ENCODE measurements around the gene CDC27.
"Not testable (repeated sequence)": the region's sequence is repeated elsewhere in the genome, so short reads cannot be mapped to it uniquely, and the experiment has no call there.

Gene CDC27

DNA sequence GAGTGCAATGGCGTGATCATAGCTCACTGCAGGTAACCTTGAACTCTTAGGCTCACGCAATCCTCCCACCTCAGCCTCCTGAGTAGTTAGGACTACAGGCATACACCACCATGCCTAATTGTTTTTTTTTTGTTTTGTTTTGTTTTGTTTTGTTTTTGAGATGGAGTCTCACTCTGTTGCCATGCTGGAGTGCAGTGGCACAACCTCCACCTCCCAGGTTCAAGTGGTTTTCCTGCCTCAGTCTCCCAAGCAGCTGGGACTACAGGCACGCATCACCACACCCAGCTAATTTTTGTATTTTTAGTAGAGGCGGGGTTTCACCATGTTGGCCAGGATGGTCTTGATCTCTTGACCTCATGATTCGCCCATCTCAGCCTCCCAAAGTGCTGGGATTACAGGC lies 54.7 kb downstream of the CDC27 start:
- not testable (repeated sequence) for DNase-seq (ENCODE audit: low read depth)

DNA sequence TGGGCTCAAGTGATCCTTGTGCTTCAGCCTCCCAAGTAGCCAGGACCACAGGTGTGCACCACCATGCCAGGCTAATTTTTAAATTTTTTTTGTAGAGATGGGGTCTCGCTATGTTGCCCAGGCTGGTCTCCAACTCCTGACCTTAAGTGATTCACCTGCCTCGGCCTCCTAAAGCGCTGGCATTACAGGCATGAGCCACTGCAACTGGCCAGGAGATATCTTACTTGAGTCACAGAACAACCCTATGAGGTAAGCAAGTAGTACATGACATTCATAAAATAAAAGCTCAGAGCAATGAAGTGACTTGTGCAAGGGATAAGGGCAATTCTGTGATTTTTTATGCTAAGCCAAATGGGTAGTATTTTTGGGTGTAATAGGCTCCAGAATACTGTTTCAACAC lies 57.3 kb downstream of the CDC27 start:
- no peak for DNase-seq (ENCODE audit: low read depth)

DNA sequence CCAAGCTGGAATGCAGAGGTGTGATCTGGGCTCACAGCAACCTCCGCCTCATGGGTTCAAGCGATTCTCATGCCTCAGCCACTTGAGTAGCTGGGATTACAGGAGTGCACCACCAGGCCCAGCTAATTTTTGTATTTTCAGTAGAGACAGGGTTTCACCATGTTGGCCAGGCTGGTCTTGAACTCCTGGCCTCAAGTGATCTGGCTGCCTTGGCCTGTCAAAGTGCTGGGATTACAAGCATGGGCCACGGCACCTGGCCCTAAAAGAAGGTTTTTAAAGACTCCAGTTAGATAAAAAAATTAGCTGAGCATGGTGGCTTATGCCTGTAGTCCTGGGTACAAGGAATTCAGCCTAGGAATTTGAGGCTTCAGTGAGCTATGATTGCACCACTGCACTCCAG lies 62.3 kb downstream of the CDC27 start:
- not testable (repeated sequence) for DNase-seq (ENCODE audit: low read depth)

DNA sequence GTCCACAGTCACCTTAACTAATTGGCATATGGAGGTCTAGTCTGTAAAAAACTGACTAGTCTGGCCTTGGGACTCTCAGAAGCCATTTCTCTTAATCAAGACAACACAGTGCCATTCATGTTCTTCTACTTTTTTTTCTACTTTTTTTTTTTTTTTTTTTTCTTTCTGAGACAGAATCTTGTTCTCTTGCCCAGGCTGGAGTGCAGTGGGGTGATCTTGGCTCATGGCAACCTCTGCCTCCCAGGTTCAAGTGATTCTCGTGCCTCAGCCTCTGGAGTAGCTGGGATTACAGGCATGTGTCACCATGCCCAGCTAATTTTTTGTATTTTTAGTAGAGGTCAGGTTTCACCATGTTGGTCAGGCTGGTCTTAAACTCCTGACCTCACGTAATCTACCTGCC lies 65.8 kb downstream of the CDC27 start:
- DNase-seq (ENCODE audit: low read depth), result not testable (repeated sequence)

DNA sequence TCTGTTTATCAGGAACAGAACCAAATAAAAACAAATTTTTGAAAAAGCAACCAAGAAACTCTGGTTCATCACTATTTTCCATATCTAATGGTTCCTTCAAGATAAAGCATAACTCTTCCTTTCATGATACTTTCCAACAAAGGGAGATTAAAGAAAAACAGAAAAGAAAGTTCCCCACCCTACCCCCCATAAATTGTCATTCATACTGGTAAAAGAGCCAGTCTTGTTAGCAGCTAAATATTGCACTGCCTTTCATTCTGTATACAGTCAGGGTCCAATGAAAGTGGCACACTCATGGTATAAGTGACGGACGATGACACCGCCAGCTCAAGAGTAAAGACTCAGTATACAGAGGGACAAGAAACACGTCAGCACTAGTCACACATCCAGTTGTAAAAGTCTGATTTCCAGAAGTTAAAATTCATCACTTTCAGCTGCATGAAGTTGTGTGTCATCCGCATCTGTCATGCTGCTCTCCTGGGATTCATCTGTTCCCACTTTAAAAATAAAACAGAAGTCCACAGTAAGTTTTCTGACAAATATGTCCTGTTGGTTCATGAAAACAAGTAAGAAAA lies 68.5 kb downstream of the CDC27 start:
- no peak for DNase-seq (ENCODE audit: low read depth)

DNA sequence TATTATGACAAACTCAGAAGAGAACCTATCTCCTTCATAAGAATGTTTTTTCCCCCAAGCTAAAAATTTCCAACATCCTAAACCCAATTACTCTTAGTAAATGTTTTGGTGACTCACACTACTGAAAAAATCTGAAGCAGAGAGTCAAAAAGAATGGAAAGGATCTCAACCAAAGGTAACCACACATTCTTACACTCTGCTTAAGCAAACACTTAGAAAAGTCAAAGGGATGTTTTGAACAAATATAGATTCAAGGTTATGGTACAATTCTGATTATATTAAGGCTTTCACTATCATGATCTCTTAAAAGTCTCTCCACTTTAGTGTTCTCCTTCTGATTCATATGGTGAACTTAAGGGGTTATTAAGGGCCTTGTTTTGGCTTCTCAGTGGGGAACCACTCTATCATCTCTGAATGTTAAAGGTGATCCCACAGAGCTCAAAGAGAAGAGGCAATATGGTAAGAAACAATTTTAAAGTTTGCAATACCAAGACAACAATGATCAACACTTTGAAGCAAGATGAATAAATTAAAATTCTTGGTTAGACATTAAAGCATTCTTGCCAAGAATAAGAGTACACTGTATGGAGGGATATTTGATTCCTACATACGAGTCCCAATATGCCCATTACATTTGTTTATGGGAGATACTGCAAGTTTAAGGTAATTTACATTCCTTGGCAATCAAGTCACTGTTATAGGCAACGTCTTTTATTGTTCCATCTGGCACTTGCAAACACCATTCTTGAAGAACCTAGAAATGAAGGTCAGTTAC lies 69.2 kb downstream of the CDC27 start:
- no peak for DNase-seq (ENCODE audit: low read depth)

DNA sequence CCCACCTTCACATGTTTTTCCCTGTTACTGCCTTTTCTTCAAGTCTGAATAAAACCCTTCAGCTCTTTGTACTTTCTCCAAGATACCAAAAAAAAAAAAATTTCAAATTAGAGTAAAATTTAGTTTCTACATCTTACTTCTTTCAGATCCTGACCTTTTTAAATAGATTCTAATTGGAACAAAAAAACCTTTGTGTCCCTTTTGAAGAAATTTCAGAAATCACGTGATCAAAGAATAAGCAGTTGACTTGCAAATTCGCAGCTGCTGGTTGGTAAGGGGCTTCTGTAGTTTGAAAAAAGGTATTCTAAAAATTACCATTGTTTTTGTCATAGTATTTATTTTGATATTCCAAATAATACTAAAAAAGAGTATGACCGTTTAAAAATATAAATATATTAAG lies 71.7 kb downstream of the CDC27 start:
- no peak for DNase-seq (ENCODE audit: low read depth)

DNA sequence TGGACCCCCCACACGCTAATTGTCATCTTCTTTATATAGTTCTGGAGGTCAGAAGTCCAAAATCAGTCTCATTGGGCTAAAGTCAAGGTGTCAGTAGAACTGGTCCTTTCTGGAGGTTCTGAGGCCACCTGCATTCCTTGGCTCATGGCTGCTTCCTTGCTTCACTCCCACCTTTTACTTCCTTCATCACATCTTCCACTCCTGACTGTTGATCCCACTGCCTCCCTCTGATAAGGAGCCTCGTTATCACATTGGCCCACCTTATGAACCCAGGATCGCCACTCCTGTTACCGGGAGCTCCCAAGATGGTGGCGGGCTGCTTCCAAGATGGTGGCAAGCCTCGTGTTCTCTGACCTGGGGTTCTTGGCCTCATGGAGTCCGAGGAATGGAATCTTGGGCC lies 83.0 kb downstream of the CDC27 start:
- no peak for DNase-seq (ENCODE audit: low read depth)

DNA sequence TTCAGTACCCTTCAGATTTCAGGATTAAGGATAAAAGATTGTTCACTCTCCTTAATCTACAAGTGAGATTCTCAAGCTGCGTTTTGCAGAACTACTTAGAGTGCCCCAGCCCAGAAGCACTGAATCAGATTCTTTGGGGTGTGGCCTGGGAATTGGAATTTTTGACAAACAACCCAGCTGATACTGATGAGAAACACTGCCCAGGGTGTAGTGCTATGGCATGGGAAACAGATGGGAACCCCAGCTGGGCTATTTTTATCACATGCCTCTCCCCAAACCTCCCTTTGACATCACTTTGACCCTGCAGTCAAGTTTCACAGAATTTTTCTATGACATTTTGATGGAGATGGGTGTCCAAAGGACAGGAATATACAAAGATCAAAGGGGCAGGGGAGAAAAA lies 83.8 kb downstream of the CDC27 start:
- not testable (repeated sequence) for DNase-seq (ENCODE audit: low read depth)

DNA sequence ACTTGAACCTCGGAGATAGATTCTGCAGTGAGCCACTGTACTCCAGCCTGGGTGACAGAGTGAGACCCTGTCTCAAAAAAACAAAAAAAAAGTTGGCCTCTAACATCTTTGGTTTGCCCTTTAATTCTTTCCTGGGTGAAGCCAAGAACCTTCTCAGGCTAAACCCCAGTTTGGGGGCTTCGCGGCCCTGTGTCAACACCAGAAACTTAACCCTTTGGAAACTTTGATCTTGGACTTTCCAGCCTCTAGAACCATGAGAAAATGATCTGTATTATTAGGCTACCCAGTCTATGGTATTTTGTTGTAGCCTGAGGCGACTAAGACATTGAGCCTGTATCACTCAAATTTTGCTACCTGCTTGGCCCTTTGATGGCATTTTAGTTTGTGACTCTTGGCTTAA lies 86.2 kb downstream of the CDC27 start:
- DNase-seq (ENCODE audit: low read depth), result no peak

DNA sequence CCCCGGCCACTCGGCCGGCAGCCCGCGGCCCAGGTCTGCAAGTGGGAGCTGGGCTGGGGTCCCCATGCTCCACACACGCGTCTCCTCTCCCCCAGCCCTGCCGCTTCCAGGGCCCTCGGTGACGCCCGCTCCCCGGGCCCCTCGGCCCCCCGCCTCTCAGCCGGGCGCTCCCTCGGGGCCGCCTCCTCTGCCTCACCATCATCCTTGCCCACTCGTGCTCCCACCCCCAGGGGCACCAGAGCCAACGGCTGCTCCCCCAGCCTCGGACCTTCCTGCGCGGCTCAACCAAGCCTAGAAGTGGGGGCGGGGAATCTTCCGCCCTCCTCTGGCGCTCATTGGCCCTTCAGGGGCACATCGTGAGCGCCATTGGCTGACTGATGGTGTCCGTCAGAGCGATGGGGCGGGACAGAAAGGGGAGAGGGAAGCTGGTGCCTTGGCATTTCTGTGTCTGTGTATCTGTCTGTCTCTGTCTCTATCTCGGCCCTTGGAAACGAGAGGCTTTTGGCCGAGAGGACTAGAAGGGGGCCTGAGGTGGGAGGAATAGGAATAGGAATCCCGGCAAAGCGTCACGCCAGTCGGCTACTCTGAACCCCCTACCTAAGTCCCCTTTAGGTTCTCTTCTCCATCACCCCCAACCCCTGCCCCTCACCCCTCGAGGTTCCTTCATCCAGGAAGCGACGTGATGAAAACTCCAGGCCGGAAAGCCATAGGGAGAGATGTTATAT lies 88.9 kb downstream of the CDC27 start:
- peak; percentile 89 for DNase-seq (ENCODE audit: low read depth)

DNA sequence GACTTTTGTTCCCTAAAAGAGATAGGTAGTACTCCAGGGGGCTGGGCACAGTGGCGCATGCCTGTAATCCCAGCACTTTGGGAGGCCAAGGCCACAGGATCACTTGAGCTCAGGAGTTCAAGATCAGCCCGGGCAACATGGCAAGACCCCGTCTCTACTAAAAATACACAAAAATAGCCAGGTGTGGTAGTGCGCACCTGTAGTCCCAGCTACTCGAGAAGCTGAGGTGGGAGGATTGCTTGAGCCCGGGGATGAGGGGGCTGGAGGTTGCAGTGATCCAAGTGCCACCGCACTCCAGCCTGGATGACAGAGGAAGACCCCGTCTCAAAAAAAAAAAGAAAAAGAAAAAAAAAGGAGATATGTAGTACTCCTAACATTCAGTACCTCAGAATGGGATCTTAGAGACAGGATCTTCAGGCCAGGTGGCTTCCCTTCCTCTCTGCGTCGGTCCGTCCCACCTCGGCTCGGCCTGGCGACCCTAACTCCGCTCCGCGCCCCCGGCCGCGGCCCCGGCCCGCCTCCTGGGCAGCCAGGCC lies 89.6 kb downstream of the CDC27 start:
- DNase-seq (ENCODE audit: low read depth), result no peak

DNA sequence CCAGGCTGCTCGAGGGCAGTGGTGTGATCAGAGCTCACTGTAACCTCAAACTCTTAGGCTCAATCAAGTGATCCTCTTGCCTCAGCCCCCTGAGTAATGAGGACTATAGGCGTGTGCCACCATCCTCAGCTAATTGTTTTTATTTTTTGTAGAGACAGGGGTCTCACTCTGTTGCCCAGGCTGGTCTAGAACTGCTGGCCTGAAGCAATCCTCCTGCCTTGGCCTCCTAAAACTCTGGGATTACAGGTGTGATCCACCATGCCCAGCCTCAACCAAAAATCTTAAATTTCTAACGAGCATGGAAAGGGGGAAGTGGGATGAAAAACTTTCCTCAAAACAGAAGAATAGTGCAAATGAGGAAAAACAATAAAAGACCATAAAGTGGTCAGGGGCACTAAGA lies 92.8 kb downstream of the CDC27 start:
- DNase-seq (ENCODE audit: low read depth), result no peak

DNA sequence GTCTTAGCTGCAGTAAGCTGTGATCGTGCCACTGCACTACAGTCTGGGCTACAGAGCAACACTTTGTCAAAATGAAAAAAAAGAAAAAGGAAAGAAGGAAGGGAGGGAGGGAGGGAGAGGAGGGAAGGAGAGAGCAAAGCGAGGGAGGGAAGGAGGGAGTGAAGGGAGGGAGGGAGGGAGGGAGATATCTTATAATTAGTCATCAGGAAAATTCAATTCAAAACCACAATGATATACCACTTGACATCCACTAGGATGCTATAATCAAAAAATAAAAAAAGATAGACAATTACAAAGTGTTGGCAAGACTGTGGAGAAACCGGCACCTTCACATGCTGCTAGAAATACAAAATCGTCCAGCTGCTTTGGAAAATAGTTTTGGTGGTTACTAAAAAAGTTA lies 93.8 kb downstream of the CDC27 start:
- no peak for DNase-seq (ENCODE audit: low read depth)

DNA sequence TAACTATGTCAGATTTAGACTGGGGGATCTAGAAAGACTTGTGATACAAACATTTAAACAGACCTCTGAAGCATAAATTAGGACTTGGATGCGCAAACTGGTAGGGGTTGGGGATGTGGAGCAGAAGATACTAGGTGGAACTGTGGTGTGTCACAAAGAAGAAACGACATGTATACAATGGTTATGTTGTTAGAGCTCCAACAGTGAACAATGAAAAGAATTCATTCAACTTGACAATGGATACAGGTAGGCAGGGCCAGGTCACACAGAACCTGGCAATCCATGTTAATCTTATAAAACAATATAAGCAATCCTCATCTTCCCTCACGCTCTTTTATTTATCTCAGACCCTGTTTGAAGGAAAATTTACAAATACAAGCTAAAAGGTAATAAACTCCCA lies 102.0 kb downstream of the CDC27 start:
- no peak for DNase-seq (ENCODE audit: low read depth)

DNA sequence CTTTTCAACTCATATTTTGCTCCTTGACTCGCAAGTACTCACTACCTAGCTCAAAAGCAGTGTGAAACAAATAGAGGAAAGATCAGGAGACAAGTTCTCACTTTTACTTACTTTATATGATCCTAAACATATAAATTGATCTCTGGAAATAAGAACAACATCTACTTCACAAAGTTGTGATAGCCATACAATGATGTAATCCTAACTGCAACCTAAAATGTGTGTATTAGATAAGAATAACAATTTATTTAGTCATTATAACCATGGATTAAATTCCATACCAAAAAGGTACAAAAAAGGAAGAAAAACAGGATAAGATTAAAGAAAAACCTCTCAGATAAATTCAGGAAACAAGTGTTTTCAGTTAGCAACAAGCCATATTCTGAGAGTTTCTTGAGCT lies 103.4 kb downstream of the CDC27 start:
- no peak for DNase-seq (ENCODE audit: low read depth)

DNA sequence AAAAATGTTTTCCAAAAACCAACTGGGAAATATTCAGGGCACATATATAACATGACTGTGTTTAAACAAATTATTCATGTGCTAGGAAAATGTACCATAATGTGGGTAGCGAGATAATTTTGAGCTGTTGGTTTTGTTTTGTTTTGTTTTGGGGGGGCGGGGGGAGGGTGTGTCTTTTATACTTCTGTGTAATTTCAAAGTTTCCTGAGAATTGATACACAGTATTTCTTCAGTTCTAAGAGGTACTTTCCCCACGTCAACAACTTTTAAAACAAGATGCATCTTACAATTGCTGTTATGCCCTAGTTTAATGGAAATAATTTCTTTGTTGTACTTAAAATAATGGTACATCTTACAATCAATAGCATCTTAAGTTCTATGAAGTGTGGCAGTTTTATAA lies 110.3 kb downstream of the CDC27 start:
- DNase-seq (ENCODE audit: low read depth), result no peak

DNA sequence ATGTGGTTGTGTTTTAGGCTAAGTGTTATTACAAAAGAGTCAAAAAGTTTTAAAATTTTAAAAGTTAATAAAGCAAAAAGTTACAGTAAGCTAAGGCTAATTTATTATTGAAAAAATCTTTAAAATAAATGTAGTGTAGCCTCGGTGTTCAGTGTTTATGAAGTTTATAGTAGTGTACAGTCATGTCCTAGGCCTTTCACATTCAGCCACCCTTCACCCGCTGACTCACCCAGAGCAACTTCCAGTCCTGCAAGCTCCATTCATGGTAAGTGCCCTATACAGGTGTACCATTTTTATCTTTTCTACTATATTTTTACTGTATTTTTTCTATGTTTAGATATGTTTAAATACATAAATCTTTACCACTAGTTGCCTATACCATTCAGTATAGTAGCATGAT lies 111.5 kb downstream of the CDC27 start:
- DNase-seq (ENCODE audit: low read depth), result no peak

DNA sequence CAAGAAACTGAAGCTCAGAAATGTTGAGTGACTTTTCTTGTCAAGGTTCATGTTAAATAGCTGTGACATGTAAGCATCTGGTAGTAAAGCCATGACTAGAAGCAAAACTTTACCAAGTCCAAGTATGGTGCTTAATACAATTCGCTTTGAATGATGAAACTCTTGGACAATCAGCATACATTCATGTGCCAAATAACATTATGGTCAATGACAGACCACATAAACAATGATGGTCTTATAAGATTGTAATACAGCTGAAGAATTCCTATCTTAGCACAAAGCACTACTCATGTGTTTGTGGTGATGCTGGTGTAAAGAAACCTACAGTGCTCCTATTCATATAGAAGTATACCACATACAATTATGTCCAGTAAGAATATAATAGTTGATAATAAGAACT lies 112.9 kb downstream of the CDC27 start:
- no peak for DNase-seq (ENCODE audit: low read depth)

DNA sequence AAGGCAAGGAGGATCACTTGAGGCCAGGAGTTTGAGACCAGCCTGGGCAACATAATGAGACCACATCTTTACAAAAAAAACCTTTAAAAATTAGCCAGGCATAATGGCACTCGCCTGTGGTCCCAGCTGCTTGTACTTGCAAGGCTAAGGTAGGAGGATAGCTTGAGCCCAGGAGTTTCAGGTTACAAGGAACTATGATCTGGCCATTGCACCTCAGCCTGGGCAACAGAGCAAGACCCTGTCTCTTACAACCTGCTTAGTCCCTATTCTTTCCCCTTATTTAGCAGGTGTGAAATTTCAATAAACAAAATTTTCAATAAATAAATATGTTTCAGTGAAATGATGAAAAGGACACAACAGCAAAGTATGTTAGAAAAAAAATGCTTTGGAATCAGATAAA lies 114.7 kb downstream of the CDC27 start:
- not testable (repeated sequence) for DNase-seq (ENCODE audit: low read depth)

DNA sequence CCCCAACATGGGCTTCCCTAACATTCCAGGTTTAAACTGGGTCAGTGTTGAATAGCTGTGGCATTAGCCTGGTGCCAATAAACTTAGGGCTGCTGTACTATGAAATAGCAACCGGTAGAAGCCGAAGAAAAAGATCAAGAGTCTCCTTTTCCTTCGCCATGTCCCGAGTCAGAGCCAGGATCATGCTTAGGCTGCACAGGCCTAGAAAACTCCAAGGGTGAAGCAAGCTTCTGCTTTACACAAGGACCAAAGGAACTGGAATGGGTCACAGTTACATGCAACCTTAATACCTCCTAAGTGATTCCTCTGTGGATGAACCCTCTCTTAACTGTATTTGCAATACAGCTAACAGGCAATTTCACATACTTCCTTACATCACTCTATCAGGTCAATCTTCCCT lies 115.5 kb downstream of the CDC27 start:
- not testable (repeated sequence) for DNase-seq (ENCODE audit: low read depth)

DNA sequence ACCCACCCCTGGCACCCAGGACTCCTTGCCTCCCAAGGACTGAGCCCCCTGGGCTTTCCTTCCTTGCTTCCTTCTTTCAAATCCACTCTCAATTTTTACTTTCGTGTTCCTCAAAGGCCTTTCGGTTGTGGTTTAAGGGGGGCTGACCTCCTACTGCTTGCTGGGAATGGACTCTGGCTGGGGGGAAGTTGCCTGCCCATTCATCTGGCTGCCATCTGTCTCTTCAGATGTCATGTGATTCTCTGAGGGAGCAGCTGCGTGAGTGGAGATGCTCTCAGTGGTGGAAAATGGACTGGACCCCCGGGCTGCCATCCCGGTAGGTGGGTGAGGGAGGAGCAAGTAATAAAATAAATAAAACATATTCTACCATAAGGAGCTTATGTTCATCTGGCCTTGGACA lies 116.2 kb downstream of the CDC27 start:
- no peak for DNase-seq (ENCODE audit: low read depth)

DNA sequence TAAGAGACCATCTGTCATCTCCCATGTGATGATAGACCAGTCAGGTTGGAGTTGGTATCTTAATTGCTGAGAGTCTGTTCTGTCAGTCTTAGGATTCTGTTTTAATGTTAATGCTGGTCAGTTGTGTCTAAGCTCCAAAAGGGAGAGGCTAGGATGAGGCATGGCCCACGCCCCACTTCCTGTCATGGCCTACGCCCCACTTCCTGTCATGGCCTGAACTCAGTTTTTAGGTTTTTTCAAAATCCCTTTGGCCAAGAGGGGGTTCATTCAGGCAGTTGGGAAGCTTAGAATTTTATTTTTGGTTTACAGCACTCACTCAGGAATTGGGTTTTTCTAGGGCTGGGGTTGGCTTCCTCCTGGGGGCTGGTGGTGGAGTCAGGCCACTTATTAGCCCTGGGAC lies 117.9 kb downstream of the CDC27 start:
- not testable (repeated sequence) for DNase-seq (ENCODE audit: low read depth)
